GM18505 (cell line): ENCODE data around the gene CDC26.
"Not testable (repeated sequence)": the region's sequence is repeated elsewhere in the genome, so short reads cannot be mapped to it uniquely, and the experiment has no call there.

Source experiments
- ATAC-seq: cut with Tn5 transposase; IDR thresholded peaks from one replicate; pipeline ENCODE4 v1.9.1; 2021; ENCODE audit not compliant: unreplicated experiment
- POLR2A ChIP-seq: IDR thresholded peaks from 4 replicates; pipeline ENCODE4 v1.6.1; 2011; ENCODE audit warnings: borderline replicate concordance; ENCODE audit not compliant: insufficient read depth, insufficient read length; ENCODE audit errors: extremely low read depth

CDC26 gene

GRCh38 chr9:113299800-113300292 lies 24.5 kb upstream of the CDC26 start:
- ATAC-seq: no peak
- TF ChIP-seq POLR2A: no peak

DNA sequence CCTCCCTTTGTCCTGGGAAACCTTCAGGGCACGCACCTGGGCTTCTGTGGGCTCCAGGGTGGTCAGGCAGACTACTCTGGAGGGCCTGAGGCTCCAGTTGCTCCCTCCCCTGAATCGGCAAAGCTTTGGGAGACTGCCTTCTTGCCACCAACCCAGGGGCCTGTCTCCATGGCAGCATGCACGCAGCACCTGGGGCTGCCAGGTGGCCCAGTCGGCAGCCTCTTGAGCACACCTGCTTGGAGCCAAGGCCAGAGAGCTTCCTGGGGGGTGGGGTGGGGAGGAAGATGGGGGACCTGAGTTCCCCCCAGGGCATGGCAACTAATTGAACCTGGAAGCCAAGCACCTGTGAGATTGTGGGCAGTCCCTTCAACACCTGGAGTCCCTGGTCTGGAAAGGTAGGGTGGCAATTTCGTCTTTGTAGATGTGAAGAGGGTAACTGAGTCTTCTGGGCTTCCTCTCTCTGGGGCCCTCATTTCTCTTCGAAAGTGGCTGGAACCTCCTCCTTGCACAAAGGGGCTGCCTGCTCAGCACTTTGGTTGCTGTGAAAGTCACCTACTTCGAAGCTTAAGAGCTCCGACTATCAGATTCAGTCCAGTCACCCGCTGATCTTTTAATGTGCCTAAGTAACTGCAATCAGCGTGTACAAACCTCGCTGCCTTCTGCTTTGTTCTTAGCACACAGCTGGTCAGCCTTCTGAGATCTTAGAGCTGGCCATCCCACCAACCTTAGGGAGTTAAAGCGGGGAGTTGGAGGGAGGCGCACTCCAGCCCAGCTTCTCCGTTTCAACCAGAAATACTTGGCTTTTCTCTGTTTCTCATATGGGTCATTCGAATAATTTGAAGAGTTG lies 23.8 kb upstream of the CDC26 start:
- ATAC-seq: no peak
- no peak for TF ChIP-seq POLR2A

DNA sequence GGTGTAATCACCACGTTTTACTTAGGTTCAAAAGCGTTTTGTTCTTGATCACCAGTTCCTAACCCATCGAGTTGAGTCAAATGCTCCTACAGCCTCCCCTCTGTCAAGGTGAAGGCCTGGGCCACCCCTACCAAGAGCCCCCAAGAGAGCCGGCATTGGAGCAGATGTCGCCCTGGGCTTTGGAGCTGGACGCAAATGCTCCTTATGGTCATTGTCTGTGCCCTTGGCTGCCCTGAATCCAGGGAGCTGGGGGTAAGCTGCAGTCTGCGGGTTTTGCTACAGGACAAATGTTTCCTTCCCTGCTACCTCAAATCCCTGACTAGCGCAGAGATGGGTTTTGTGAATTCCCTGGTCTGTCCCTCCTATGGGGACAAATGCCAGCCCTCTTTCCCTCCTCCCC lies 22.9 kb upstream of the CDC26 start:
- ATAC-seq: no peak
- no peak for TF ChIP-seq POLR2A

- no peak for TF ChIP-seq POLR2A
- ATAC-seq: no peak
Measured at GRCh38 chr9:113296796-113297558, 21.6 kb upstream of the CDC26 start.

DNA sequence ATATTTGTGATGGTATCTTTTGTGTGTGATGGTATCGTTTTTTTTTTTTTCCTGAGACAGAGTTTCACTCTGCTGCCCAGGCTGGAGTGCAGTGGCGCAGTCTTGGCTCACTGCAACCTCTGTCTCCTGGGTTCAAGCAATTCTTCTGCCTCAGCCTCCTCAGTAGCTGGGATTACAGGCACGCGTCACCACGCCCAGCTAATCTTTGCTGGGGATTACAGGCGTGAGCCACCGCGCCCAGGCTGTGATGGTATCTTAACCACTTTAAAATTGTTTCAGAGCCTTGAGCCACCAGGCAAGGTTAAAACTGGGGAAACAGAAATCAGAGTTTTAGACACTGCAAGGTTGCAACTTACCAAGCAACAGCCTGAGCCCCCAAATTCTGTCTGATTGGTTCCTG lies 20.9 kb upstream of the CDC26 start:
- not testable (repeated sequence) for ATAC-seq

- no peak for TF ChIP-seq POLR2A
- ATAC-seq: no peak
Measured at GRCh38 chr9:113293285-113293878, 18.0 kb upstream of the CDC26 start.

DNA sequence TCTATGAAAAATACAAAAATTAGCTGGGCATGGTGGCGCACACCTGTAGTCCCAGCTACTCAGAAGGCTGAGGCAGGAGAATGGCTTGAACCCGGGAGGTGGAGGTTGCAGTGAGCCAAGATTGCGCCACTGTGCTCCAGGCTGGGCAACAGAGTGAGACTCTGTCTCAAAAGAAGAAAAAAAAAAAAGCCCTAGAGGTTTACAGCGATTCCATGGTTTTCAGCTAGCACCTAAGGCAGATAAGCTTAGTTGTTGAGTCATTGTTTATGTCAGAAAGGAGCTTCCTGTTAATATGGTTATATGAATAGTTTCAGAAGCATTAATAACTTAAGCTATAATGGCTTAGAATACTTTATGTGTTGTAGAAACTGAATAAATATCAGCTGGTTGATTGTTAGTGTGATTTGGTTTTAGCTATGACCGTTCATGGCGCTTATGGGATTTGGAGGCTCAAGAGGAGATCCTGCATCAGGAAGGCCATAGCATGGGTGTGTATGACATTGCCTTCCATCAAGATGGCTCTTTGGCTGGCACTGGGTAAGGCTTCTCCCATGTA lies 14.8 kb upstream of the CDC26 start:
- no peak for TF ChIP-seq POLR2A
- ATAC-seq: no peak

- ATAC-seq: no peak
- no peak for TF ChIP-seq POLR2A
Measured at GRCh38 chr9:113289091-113289490, 13.7 kb upstream of the CDC26 start.

GRCh38 chr9:113281356-113281755 lies 6.0 kb upstream of the CDC26 start:
- ATAC-seq: no peak
- no peak for TF ChIP-seq POLR2A

GRCh38 chr9:113278840-113279239 lies 3.5 kb upstream of the CDC26 start:
- no peak for TF ChIP-seq POLR2A

GRCh38 chr9:113274474-113275156 lies 757 bp downstream of the CDC26 start:
- TF ChIP-seq POLR2A: no peak
- ATAC-seq: peak; percentile 2

More at GRCh38 chr9:113278840-113279239, 3.5 kb upstream of the CDC26 start:
- ATAC-seq: no peak

DNA sequence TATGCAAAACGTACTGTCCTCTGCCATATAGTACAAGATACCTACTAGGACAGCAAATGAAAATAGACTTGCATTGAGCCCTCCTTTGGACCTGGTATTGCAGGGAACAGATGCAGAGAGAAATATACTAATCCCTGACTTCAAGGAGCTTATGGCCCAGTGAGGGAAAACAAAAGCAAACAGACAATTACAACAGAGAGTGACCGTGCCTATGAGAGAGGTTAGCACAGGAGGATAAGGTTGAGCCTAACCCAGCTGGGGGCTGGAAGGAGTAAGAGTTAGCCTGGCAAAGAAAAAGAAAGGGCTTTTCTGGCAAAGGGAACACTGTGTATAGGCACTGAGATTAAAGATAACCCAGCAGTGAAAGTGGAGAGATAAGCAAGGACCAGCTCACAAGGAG lies 5.5 kb downstream of the CDC26 start:
- ATAC-seq: no peak
- no peak for TF ChIP-seq POLR2A

- no peak for ATAC-seq
Measured at GRCh38 chr9:113269355-113269754, 6.0 kb downstream of the CDC26 start.

More at GRCh38 chr9:113269355-113269754, 6.0 kb downstream of the CDC26 start:
- no peak for TF ChIP-seq POLR2A
